ENCODE measurements around the gene CEP20.

Gene CEP20

GRCh38 chr16:15900357-15900756, 12.0 kb upstream of the CEP20 start:
- in situ Hi-C loops (cut with MboI; ENCODE audit: low pct_unique_long_range_greater_than_20kb, low sequenced_read_pairs): no loop called here
- no peak for DNase-seq

DNA sequence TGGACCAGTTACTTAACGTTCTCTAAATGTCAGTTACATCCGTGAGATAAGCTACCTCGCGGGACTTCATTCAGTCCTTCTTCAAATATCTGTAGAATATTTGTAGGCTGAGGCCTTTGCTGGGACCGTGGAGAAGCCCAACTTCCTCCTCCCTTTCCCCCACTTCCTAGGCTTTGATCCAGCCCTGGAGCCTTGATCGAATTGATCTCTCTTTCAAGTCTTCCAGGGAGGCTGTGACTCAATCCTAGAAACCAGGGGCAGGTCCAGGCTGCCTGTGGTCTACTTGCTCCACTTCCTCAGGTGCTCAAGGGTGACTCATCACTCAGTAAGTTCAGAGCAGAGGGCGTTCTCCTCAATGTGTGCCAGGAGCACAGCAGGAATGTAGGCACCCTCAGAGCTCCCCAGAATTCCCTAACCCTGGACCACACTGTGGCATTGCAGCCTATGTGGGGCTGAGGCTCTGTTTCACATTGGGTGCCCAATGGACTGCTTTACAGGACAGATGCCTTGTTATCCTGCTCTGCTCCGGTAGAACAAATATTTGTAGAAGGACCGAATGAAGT, 11.2 kb upstream of the CEP20 start:
- peak; percentile 41 for DNase-seq
- in situ Hi-C loops (cut with MboI; ENCODE audit: low pct_unique_long_range_greater_than_20kb, low sequenced_read_pairs): no loop called here

DNA sequence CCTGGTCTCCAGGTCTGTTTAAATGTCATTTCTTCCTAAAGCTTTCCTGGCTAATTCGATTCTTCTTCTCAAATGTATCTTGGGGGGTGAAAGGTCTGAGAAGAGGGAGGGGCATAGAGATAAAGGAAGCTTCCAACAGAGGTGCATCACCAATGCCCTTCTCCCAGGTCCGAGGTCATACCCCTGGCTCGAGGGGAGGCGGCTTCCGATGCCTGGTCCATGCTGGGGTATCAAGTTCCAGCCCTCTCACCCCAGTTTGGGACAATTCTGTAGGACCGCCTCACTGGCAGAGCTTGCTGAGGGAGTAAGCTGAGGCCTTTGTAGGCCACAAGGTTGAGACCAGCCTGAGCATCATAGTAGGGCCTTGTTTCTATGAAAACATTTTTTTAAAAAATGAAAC, 10.3 kb upstream of the CEP20 start:
- no peak for DNase-seq
- in situ Hi-C loops (cut with MboI; ENCODE audit: low pct_unique_long_range_greater_than_20kb, low sequenced_read_pairs): no loop called here

DNA sequence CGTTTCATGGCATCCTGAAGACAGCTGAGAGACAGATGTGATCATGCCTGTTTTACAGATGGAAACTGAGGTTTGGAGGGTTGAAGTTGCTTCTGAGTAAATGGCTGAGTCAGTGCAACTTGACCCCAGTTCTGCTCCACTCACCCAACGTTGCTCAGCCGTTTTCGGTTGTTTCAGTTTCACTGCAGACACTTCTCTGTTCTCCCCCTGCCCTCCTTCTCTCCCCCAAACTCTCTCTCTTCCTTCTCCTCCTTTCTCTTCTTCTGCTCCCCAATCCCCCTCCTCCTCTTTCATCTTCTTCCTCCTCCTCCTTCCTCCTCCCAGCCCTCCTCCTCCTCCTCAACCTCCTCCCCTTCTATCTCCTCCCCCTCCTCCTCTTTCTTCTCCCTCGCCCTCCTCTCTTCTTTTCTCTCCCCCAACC, 9.4 kb upstream of the CEP20 start:
- DNase-seq: peak; percentile 15

GRCh38 chr16:15897121-15897780, 8.8 kb upstream of the CEP20 start:
- no peak for DNase-seq
- in situ Hi-C loops (cut with MboI; ENCODE audit: low pct_unique_long_range_greater_than_20kb, low sequenced_read_pairs): no loop called here

More for the DNA sequence above, 9.4 kb upstream of the CEP20 start:
- in situ Hi-C loops (cut with MboI; ENCODE audit: low pct_unique_long_range_greater_than_20kb, low sequenced_read_pairs): no loop called here

- in situ Hi-C loops (cut with MboI; ENCODE audit: low pct_unique_long_range_greater_than_20kb, low sequenced_read_pairs): no loop called here
- DNase-seq: no peak
Observed at GRCh38 chr16:15894571-15895374, 6.4 kb upstream of the CEP20 start.

GRCh38 chr16:15891508-15891907, 3.1 kb upstream of the CEP20 start:
- no peak for DNase-seq
- in situ Hi-C loops (cut with MboI; ENCODE audit: low pct_unique_long_range_greater_than_20kb, low sequenced_read_pairs): no loop called here

DNA sequence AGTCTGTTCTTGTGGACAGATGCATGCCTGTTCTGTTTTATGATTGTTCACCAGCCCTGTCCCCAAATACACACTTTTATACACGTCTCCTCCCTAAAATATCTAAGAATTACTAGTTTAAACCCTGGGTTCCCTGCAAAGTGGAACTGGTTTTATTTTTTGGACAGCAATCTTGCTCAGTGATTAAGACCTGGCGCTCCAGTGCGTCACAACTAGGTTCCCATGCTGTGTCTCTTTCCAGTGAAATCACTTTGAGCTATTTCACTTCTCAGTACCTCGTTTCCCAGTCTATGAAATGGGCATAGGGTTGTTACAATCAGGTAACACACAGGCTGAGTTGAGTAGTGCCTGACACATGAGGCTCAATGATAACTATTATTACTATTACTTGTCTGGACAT, 1.1 kb downstream of the CEP20 start:
- in situ Hi-C loops (cut with MboI; ENCODE audit: low pct_unique_long_range_greater_than_20kb, low sequenced_read_pairs): no loop called here
- DNase-seq: no peak

DNA sequence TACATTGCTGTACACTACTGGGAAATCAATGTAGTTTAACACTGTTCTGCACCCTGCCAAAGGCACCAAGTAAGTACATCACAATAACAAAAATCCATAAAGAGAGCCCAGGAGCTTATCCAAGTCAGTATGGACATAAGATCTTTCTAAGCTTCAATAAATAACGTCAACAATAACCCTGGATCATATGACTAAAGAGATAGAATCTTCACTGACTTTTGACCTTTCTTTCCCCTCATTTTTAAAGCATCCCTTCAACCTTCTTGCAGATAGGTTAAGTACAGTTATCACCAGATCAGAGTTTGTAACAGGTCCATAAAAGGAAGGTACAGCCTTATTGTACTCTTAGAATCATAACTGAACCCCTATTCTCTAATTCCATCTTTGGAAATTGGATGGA, 2.3 kb downstream of the CEP20 start:
- DNase-seq: no peak
- in situ Hi-C loops (cut with MboI; ENCODE audit: low pct_unique_long_range_greater_than_20kb, low sequenced_read_pairs): no loop called here

DNA sequence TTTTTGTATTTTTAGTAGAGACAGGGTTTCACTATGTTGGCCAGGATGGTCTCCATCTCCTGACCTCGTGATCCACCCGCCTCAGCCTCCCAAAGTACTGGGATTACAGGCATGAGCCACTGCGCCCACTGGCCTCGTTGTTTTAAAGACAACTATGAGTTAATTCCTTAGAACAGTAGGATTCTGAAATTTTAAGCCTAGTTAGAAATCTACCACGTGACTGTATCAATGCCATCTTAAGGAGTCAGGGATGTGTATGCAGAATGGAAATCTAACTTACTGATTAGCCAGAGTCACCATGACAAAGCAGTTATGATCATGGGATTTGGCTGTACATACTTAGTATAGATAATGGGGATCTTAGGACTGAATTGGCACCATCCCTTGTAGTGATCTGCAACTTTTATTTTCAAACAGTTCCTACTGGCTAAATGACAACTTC, 2.8 kb downstream of the CEP20 start:
- in situ Hi-C loops (cut with MboI; ENCODE audit: low pct_unique_long_range_greater_than_20kb, low sequenced_read_pairs): no loop called here
- DNase-seq: no peak

- in situ Hi-C loops (cut with MboI; ENCODE audit: low pct_unique_long_range_greater_than_20kb, low sequenced_read_pairs): no loop called here
- DNase-seq: no peak
Observed at GRCh38 chr16:15882563-15882962, 5.8 kb downstream of the CEP20 start.

- in situ Hi-C loops (cut with MboI; ENCODE audit: low pct_unique_long_range_greater_than_20kb, low sequenced_read_pairs): no loop called here
- DNase-seq: no peak
Observed at GRCh38 chr16:15881794-15882379, 6.5 kb downstream of the CEP20 start.

- in situ Hi-C loops (cut with MboI; ENCODE audit: low pct_unique_long_range_greater_than_20kb, low sequenced_read_pairs): no loop called here
- no peak for DNase-seq
Observed at GRCh38 chr16:15880434-15881308, 7.7 kb downstream of the CEP20 start.

DNA sequence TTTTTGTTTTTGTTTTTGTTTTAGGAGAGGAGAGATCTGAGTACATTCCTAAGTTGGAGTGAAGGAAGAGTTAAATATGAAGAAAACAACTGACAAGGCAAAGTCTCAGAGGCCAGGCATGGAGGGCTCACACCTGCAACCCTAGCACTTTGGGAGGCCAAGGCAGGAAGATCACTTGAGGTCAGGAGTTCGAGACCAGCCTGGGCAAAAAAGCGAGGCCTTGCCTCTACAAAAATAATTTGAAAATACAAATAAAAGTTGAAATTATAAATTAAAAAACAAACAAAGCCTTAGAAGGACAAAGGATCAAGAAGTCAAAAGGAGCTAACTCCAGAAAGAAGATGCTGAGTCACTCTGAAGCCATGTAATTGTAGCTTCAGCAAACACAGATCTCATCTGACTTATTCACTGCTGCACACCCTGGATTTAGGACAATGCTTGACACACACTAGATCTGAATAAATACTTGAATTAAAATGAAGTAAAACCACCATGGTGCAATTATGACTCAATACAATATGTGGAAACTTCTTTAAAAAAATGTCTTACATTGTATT, 9.1 kb downstream of the CEP20 start:
- in situ Hi-C loops (cut with MboI; ENCODE audit: low pct_unique_long_range_greater_than_20kb, low sequenced_read_pairs): no loop called here
- DNase-seq: no peak

DNA sequence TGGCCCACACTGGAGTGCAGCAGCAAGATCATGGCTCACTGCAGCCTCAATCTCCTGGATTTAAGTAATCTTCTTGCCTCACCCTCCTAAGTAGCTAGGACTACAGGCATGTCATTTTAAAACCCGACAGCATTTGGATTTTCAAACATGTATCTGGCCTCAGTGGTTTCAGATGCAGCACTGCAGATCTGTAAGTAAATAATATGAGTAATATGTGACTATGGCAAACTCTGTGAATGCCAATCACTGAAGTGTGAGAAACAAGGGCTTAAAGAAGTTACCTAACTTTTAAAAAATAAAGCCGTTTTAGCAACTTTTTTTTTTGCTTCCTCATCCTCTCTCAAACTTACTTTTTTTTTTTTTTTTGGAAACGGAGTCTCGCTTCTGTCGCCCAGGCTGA, 11.9 kb downstream of the CEP20 start:
- no peak for DNase-seq
- in situ Hi-C loops (cut with MboI; ENCODE audit: low pct_unique_long_range_greater_than_20kb, low sequenced_read_pairs): no loop called here

DNA sequence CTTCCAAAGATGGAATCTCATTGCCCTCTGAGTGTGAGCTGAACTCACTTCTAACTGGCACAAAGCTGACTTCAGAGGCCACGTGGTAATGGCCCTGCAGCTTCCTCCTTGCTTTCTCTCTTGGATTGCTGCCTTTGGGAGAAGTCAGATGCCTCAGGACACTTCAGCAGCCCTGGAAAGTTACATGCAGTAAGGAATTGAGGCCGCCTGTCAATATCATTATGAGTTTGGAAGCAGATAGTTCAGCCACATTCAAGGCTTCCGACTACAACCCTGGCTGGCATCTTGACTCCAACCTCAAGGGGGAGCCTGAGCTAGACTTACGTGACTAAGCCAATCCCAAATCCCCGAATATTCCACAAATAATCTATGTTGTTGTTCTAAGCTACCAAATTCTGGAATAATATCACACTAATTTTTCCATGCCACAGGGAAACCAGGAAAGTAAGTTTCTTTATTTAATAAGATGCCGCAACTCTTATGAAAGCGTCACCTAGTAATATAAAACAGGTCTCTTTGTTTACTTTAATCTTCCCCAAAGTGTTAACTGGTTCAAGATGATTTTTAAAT, 13.6 kb downstream of the CEP20 start:
- in situ Hi-C loops (cut with MboI; ENCODE audit: low pct_unique_long_range_greater_than_20kb, low sequenced_read_pairs): no loop called here

GRCh38 chr16:15873737-15874136, 14.7 kb downstream of the CEP20 start:
- DNase-seq: no peak
- in situ Hi-C loops (cut with MboI; ENCODE audit: low pct_unique_long_range_greater_than_20kb, low sequenced_read_pairs): no loop called here

More for the DNA sequence above, 13.6 kb downstream of the CEP20 start:
- peak; percentile 44 for DNase-seq

GRCh38 chr16:15873301-15873700, 15.1 kb downstream of the CEP20 start:
- in situ Hi-C loops (cut with MboI; ENCODE audit: low pct_unique_long_range_greater_than_20kb, low sequenced_read_pairs): no loop called here

More at GRCh38 chr16:15873301-15873700, 15.1 kb downstream of the CEP20 start:
- DNase-seq: no peak
